Fibroblast of villous mesenchyme (primary cell): ENCODE results near the gene ZNF189. TPM values are rescaled to one million over a fixed set of nuclear protein-coding genes. Genes with fewer than 3 reads are reported as not detected.

Experiments used
- DNase-seq: peaks from one replicate; pipeline ENCODE4 v3.0.0-alpha.2; 2010; ENCODE audit warnings: low read depth
- H3K4me3 ChIP-seq: 2 replicates; pipeline ENCODE4 v1.5.1; 2011; ENCODE audit warnings: low read depth, mild to moderate bottlenecking, low read length
- total RNA-seq: library from RNA; depleted of rRNA; stranded (reverse); fragments of >200 nt; gene quantifications from 2 replicates; pipeline ENCODE4 v1.2.3, GENCODE V29; 2012
- TF ChIP-seq, protein P1 (sequence below): IDR thresholded peaks from 2 replicates; pipeline ENCODE4 v1.5.1; 2012; ENCODE audit warnings: low read depth, mild to moderate bottlenecking, low read length; ENCODE audit not compliant: insufficient read depth

The ZNF189 gene
- total RNA-seq, 1 donor: 23.7 TPM

DNA sequence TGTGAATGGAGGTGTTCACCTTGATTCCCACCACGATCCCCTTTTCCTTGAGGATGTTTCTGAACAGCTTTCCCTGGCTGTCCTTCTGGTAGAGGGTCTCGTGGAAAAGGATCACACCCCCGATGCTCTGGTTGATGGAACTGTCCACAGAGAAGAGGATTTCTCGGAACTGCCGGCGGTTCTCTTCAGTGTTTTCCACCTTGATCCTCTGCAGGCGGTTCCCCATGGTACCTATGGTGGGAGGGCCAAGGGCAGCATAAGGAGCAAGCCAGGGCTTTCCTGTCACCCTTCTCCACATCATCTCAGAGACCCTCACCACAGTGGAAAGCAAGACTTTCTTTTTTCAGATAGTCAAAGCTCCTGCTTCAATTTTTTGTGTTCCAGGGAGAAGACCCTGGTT, 31.1 kb downstream of the ZNF189 start:
- no peak for DNase-seq
- TF ChIP-seq, protein P1, sequence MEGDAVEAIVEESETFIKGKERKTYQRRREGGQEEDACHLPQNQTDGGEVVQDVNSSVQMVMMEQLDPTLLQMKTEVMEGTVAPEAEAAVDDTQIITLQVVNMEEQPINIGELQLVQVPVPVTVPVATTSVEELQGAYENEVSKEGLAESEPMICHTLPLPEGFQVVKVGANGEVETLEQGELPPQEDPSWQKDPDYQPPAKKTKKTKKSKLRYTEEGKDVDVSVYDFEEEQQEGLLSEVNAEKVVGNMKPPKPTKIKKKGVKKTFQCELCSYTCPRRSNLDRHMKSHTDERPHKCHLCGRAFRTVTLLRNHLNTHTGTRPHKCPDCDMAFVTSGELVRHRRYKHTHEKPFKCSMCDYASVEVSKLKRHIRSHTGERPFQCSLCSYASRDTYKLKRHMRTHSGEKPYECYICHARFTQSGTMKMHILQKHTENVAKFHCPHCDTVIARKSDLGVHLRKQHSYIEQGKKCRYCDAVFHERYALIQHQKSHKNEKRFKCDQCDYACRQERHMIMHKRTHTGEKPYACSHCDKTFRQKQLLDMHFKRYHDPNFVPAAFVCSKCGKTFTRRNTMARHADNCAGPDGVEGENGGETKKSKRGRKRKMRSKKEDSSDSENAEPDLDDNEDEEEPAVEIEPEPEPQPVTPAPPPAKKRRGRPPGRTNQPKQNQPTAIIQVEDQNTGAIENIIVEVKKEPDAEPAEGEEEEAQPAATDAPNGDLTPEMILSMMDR: no peak
- H3K4me3 ChIP-seq: no peak overlapping the region

DNA sequence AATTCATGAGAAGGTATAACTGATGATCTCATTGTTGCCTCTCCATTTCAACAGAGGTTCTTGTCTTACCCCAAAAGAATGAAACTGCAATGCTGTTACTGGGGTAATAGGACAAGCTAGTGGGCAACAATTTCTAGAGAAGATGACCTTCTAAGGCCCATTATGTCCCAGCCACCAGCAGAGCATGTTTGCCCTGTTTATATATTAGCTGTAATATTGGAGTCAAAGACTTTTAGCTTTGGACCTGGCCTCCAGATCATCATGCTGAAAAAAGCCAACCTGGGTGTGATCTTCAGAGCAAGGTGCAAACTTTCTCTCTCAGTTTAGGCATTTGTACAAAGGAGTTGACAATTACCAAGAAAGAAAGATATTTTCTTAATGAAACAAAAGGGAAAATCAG, 33.5 kb downstream of the ZNF189 start:
- no peak for DNase-seq
- no peak overlapping the region for H3K4me3 ChIP-seq
- TF ChIP-seq, protein P1: no peak

DNA sequence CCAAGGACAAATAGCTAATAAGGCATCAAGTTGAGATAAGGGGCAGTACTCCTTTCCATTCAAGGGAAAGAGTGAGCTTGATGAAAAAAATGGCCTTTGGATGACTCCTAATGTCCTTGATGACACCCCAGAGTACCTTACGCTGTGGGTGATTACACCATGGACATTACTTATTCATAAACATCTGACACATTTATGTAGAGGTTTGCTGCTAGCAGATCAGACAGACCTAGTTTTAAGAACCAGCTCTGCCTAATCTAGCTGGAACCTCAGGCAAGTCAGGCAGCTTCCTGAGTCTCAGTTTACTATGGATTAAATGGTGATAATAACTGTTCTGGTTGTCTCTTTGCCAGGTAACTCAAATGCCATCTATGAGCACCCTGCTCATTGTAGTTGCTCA, 34.1 kb downstream of the ZNF189 start:
- no peak for DNase-seq
- H3K4me3 ChIP-seq: no peak overlapping the region
- TF ChIP-seq, protein P1: no peak

DNA sequence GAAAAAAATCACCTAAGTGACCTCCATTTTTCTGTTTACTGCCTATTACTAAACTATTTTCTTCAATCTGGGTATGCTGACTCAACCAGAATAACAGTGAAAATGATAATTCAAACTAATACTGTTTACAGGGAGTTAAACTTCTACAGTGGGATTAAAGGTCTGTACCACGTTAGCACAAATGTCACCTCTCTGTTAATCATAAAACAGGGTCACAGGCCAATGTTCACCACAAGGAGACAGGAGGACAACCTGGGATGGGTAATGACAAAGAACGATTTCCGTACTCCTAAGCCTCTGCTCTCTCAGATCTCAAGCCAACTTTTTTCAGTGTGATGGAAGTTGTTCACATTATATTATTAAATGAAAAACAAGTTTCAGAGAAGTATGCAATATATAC, 34.6 kb downstream of the ZNF189 start:
- TF ChIP-seq, protein P1: no peak
- DNase-seq: no peak
- no peak overlapping the region for H3K4me3 ChIP-seq

DNA sequence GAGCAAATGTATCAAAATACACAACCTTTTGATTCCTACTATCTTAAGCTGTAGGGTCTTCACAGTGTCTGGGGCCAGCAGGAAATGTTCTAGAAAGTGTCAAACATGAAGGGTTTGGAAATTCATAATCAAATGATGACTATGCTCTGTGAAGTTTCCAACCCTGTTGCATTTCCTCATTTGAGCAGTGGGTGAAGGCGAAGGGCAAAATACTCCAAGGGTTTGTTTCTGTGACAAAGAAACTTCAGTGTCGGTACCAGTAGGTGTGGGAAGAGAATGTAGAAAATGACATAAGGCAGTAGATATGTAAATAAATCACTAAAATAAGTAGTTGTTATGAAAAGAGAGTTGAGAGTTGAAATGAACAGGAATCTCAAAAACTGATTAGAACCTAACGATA, 36.3 kb downstream of the ZNF189 start:
- no peak overlapping the region for H3K4me3 ChIP-seq
- DNase-seq: no peak
- TF ChIP-seq, protein P1: no peak

DNA sequence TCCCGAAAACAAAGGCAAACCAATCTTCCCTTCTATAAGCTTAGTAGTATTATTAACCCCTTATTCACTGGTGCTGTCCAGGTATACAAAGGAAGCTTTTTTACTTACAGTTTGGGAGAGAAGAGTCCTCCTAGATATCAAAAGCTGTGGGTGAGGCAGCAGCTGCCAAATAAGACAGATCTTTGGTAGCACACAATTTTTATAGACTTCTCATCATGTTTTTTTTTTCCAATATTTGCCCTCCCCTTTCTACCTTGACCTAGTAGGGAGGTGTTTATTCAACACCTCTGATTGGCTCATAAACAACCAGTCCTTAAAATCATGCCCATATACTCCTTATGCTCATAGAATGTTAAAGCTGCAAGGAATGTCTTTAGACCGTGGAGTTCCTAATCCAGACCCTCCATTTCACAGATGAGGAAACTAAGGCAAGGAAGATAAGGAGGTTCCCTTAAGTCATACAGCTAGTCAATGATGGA, 37.0 kb downstream of the ZNF189 start, which contains the start of gene ALDOB:
Gene ALDOB (minus strand): TSS at position 174 of the 479 bp plus-strand sequence. CDS start 4,887 bp downstream, outside the sequence.
- no peak within 1 kb of the TSS for H3K4me3 ChIP-seq
- DNase-seq: no peak
- TF ChIP-seq, protein P1: no peak

DNA sequence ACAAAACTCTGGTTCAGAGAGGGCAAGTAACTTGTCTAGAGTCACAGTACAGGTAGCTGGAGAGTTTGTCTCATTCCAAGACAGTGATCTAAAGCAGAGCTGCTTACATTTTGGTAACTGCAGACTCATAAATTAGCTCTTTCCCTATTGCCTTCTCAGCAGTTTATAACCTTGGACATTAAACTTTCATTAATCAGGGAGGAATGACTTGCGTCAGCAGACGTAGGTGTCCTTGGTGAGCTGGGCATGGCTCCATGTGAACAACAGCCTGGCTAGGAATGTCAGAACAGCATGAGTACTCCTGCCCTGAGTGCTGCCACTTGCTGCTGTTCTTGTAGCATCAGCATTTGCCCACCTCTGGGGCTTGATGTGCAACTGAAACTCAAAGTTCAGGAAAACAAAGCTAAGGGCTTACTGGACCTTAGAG, 39.2 kb downstream of the ZNF189 start:
- TF ChIP-seq, protein P1: no peak
- peak; percentile 51 for DNase-seq
- no peak overlapping the region for H3K4me3 ChIP-seq
